CD4-positive, CD25-positive, alpha-beta regulatory T cell (primary cell): ENCODE measurements around the gene FXYD1. TPM values are rescaled to one million over a fixed set of nuclear protein-coding genes. Genes with fewer than 3 reads are reported as not detected.

Experiments used
- ATAC-seq, 2 donors: fragments of 150-1000 bp; cut with Tn5 transposase; one replicate each; pipeline ENCODE4 v1.10.0; 2021; ENCODE audit warnings: low read depth in 2 of 2, moderate number of reproducible peaks in 2 of 2, moderate library complexity in 1 of 2
- DNase-seq, 3 donors: peaks; one replicate each; pipeline versions ENCODE4 v3.0.0 to v3.0.0-alpha.2; 2012 to 2022; ENCODE audit warnings: mixed read lengths in 1 of 3
- H3K27ac ChIP-seq: one replicate; pipeline ENCODE4 v1.7.0; 2013; ENCODE audit warnings: mild to moderate bottlenecking, low read length; ENCODE audit not compliant: insufficient read depth, poor library complexity, severe bottlenecking
- H3K27me3 ChIP-seq: one replicate; pipeline ENCODE4 v1.7.0; 2013; ENCODE audit warnings: low read length; ENCODE audit not compliant: control insufficient read depth, insufficient read depth
- H3K36me3 ChIP-seq: one replicate; pipeline ENCODE4 v1.7.0; 2013; ENCODE audit warnings: mild to moderate bottlenecking, low read length, moderate library complexity; ENCODE audit not compliant: control insufficient read depth, insufficient read depth
- H3K4me1 ChIP-seq: 2 replicates; pipeline ENCODE4 v1.7.0; 2013; ENCODE audit warnings: mild to moderate bottlenecking, low read length; ENCODE audit not compliant: insufficient read depth, control insufficient read depth, poor library complexity, severe bottlenecking
- H3K4me3 ChIP-seq: one replicate; pipeline ENCODE4 v1.7.0; 2013; ENCODE audit warnings: low read depth, mild to moderate bottlenecking, low read length, moderate library complexity
- H3K9me3 ChIP-seq, 2 experiments: 1 replicate in 1 of 2; 2 replicates in 1 of 2; pipeline ENCODE4 v1.7.0; 2013; ENCODE audit warnings: low read length in 2 of 2, mild to moderate bottlenecking in 1 of 2, moderate library complexity in 1 of 2; ENCODE audit not compliant: control insufficient read depth in 2 of 2
- H3K27ac Mint-ChIP-seq, 3 donors: one replicate each; pipeline ENCODE4 v1.8.0; 2020 to 2022; ENCODE audit warnings: mild to moderate bottlenecking in 3 of 3, mixed read lengths in 3 of 3, moderate library complexity in 2 of 3
- H3K27me3 Mint-ChIP-seq: one replicate; pipeline ENCODE4 v1.8.0; 2022; ENCODE audit warnings: mild to moderate bottlenecking, mixed read lengths
- H3K36me3 Mint-ChIP-seq: one replicate; pipeline ENCODE4 v1.8.0; 2020; ENCODE audit warnings: mixed read lengths
- H3K4me1 Mint-ChIP-seq, 4 donors: one replicate each; pipeline ENCODE4 v1.8.0; 2020 to 2022; ENCODE audit warnings: mixed read lengths in 4 of 4, mild to moderate bottlenecking in 1 of 4
- H3K4me3 Mint-ChIP-seq, 4 donors: one replicate each; pipeline ENCODE4 v1.8.0; 2020 to 2022; ENCODE audit warnings: mild to moderate bottlenecking in 4 of 4, mixed read lengths in 4 of 4, moderate library complexity in 3 of 4
- H3K9me3 Mint-ChIP-seq, 7 donors: one replicate each; pipeline ENCODE4 v1.8.0; 2020 to 2022; ENCODE audit warnings: mixed read lengths in 7 of 7, mild to moderate bottlenecking in 3 of 7, moderate library complexity in 2 of 7
- polyA plus RNA-seq, 4 donors: library from polyadenylated mRNA; unstranded; fragments of 300-500 nt; fragmentation: Illumina TruSeq; gene quantifications; one replicate each; pipeline ENCODE4 v1.2.3, GENCODE V29; 2021
- total RNA-seq: library from RNA; stranded (reverse); gene quantifications from one replicate; pipeline ENCODE4 v1.2.3, GENCODE V29; 2022

The FXYD1 gene
- total and polyA plus RNA-seq, 5 donors from 2014 or later = 1.6 to 3.7 (median 2.6) TPM

DNA sequence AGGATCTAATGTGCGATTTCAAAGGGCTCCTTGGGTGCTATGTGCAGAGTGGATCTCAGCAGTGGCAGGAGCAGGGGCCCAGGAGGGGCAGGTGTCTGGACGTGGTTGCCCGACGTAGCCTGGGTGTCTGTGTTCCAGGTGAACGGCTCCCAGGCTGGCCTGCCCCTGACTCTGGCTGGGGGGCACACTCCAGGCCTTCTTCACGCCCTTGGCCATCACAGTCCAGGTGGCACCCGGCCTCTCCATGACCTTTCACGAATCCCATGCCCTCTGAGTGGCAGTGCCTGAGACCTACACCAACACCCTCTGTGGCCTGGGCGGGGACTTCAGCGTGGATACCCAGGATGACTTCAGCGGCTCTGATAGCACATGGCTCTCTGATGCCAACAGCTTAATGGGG, 34.3 kb upstream of the FXYD1 start:
- H3K4me1 Mint-ChIP-seq = no peaks in the 10 kb centered on the region
- H3K27ac Mint-ChIP-seq = no peak overlapping the region
- Histone ChIP-seq H3K36me3 (no peaks in the 10 kb centered on the region), H3K4me1 (no peaks in the 10 kb centered on the region), H3K4me3 (no peak overlapping the region), H3K27ac (no peak overlapping the region), H3K9me3 (no peaks in the 10 kb centered on the region), H3K27me3 (no peaks in the 10 kb centered on the region)
- H3K9me3 Mint-ChIP-seq = no peaks in the 10 kb centered on the region
- no peaks in the 10 kb centered on the region for H3K27me3 Mint-ChIP-seq
- H3K36me3 Mint-ChIP-seq = no peaks in the 10 kb centered on the region
- DNase-seq (no peak), ATAC-seq (no peak)
- H3K4me3 Mint-ChIP-seq = no peak overlapping the region

DNA sequence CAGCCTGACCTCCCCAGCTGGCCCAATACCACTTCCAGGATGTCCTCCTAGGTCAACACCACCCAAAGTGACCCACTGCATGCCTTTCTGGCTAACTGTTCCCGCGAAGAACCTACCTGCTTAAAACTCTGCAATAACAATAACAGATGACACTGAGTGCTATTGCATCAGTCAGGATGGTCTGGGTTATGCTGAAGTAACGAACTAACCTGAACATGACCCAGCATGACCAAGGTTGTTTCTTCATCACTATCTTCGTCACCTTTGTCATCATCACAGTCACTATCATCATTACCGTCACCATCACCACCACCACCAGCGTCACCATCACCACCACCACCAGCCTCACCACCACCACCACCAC, 33.6 kb upstream of the FXYD1 start:
- DNase-seq (no peak), ATAC-seq (no peak)
- H3K27me3 Mint-ChIP-seq = no peaks in the 10 kb centered on the region
- Histone ChIP-seq H3K4me1 (no peaks in the 10 kb centered on the region), H3K27ac (no peak overlapping the region), H3K36me3 (no peaks in the 10 kb centered on the region), H3K27me3 (no peaks in the 10 kb centered on the region), H3K4me3 (no peak overlapping the region), H3K9me3 (no peaks in the 10 kb centered on the region)
- no peaks in the 10 kb centered on the region for H3K36me3 Mint-ChIP-seq
- no peak overlapping the region for H3K4me3 Mint-ChIP-seq
- no peaks in the 10 kb centered on the region for H3K9me3 Mint-ChIP-seq
- H3K27ac Mint-ChIP-seq = no peak overlapping the region
- H3K4me1 Mint-ChIP-seq = no peaks in the 10 kb centered on the region

DNA sequence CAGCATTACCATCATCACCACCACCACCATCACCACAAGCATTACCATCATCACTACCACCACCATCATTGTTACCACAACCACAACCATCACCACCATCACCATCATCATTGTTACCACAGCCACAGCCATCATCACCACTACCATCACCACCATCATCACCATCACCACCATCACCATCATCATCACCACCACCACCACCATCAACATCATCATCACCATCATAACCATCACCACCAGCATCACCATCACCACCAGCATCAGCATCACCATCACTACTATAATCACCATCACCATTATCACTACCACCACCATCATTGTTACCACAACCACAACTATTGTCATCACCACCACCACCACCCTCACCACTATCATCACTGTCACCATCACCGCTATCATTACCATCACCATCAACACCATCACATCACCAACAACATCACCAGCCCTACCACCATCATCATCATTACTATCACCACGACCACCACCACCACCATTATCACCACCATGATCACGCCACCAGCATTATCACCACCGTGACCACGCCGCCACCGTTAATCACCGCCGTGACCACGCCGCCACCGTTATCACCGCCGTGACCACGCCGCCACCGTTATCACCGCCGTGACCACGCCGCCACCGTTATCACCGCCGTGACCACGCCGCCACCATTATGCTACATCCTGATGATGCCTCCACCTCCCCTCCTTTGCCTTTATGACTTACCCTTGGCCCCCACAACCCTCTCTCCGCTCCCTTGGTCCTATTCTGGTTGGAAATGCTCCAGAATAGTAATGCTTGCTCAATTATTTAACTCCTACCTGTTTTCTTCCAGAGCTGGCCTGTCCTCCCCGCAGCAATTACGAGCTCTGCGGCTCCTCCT, 33.0 kb upstream of the FXYD1 start:
- DNase-seq (no peak), ATAC-seq (no peak)
- Histone ChIP-seq H3K4me3 (no peak overlapping the region), H3K36me3 (no peaks in the 10 kb centered on the region), H3K27me3 (no peaks in the 10 kb centered on the region), H3K9me3 (no peaks in the 10 kb centered on the region), H3K4me1 (no peaks in the 10 kb centered on the region), H3K27ac (no peak overlapping the region)
- Mint-ChIP-seq H3K27ac (no peak overlapping the region), H3K4me1 (no peaks in the 10 kb centered on the region), H3K9me3 (no peaks in the 10 kb centered on the region), H3K36me3 (no peaks in the 10 kb centered on the region), H3K27me3 (no peaks in the 10 kb centered on the region), H3K4me3 (no peak overlapping the region)

DNA sequence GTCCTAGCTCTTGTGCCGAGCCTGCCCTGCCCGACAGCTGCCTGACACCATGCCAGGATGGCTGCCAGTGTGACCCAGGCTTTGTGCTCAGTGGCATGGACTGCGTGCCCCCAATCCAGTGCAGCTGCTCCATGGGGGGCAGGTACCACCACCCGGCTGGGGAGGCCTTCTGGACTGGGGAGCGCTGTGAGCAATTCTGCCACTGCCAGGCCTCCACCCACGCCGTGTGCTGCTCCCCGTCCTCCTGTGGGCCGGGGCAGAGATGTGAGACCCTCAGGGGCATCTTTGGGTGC, 32.4 kb upstream of the FXYD1 start:
- no peaks in the 10 kb centered on the region for H3K27me3 Mint-ChIP-seq
- DNase-seq (no peak), ATAC-seq (no peak)
- Histone ChIP-seq H3K4me1 (no peaks in the 10 kb centered on the region), H3K27ac (no peak overlapping the region), H3K9me3 (no peaks in the 10 kb centered on the region), H3K27me3 (no peaks in the 10 kb centered on the region), H3K36me3 (no peaks in the 10 kb centered on the region), H3K4me3 (no peak overlapping the region)
- no peak overlapping the region for H3K4me3 Mint-ChIP-seq
- H3K36me3 Mint-ChIP-seq = no peaks in the 10 kb centered on the region
- no peaks in the 10 kb centered on the region for H3K9me3 Mint-ChIP-seq
- H3K27ac Mint-ChIP-seq = no peak overlapping the region
- H3K4me1 Mint-ChIP-seq = no peaks in the 10 kb centered on the region

DNA sequence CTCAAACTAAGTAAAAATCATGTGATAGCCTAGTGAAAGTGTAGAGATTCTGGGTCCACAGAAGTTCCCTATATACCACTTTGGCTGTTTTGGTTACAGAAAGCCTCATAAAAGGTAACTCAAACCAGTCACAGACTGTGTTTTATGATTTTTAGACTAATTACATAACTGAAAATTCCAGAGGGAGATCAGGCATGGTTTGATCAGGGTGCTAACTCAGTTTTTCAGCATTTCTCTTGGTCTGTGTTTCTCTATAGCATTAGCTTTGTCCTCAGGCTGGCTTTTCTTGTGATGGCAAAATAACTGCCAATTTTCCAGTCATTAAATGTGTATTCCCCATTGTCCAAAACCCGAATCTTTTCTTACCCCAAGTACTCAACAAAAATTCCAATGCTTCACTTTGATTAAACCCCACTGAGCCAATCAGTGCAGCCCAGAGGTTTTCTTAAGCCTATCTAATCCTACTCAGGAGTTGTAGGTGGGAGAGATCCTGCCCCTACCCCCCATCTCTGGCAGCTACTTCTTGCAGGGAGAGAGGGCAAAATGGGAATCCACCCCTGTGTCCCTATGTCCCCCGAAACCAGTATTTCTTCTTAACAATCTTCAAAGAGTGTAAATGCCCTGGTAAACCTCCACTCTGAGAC, 31.6 kb upstream of the FXYD1 start:
- no peak for ATAC-seq
- no peaks in the 10 kb centered on the region for H3K9me3 Mint-ChIP-seq
- no peak overlapping the region for H3K27ac Mint-ChIP-seq

DNA sequence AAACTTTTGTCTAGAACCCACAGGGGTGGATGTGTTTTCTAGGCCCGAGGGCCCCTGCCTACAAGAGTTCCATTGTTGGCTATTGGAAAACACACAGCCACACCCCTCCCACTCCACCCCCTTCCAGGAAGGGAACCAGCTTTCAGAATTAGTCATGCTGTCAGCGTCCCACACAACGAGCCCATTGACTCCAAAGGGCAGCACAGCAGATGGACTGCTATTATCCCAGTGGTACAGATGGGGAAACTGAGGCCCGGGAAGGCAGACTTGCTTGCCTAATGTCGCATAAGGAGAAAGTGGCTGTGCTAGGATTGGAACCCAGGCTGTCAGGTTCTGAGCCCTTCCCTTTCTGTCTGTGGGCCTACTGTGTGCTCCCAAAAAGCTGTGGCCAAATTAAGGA, 31.1 kb upstream of the FXYD1 start:
- no peaks in the 10 kb centered on the region for H3K27me3 ChIP-seq
- DNase-seq = no peak

More for the DNA sequence above, 31.6 kb upstream of the FXYD1 start:
- Mint-ChIP-seq H3K4me1 (no peaks in the 10 kb centered on the region), H3K36me3 (no peaks in the 10 kb centered on the region), H3K27me3 (peaks cover 4% of the 10 kb centered on the region), H3K4me3 (no peak overlapping the region)
- no peaks in the 10 kb centered on the region for H3K27me3 ChIP-seq
- no peak for DNase-seq
- no peaks in the 10 kb centered on the region for H3K4me1 ChIP-seq
- H3K9me3 ChIP-seq = no peaks in the 10 kb centered on the region
- no peak overlapping the region for H3K27ac ChIP-seq
- no peak overlapping the region for H3K4me3 ChIP-seq
- H3K36me3 ChIP-seq = no peaks in the 10 kb centered on the region

DNA sequence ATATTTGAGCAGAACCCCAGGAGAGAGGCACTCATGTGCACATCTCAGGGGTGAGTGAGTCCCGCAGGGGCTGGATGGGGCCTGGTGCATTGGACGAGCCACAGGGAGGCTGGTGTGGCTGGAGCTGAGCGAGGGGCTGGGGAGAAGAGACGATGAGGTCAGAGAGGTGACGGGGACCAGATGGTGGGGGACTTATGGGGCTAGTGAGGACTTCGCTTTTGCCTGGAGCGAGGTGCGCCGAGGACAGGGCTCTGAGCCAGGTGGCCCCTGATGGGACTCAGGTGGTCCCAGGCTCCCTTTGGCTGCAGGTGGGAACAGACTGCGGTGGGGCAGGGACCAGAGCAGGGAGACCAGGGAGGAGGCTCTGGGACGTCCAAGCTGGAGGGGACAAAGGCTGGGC, 29.9 kb upstream of the FXYD1 start:
- Histone ChIP-seq H3K9me3 (no peaks in the 10 kb centered on the region), H3K36me3 (no peaks in the 10 kb centered on the region), H3K4me3 (no peak overlapping the region), H3K4me1 (no peaks in the 10 kb centered on the region), H3K27ac (no peak overlapping the region), H3K27me3 (no peaks in the 10 kb centered on the region)
- Mint-ChIP-seq H3K36me3 (no peaks in the 10 kb centered on the region), H3K4me3 (no peak overlapping the region), H3K9me3 (no peaks in the 10 kb centered on the region), H3K27me3 (peaks cover 5% of the 10 kb centered on the region), H3K27ac (peak overlapping the region in 1 of 3 donors; percentile 79), H3K4me1 (no peaks in the 10 kb centered on the region)
- DNase-seq (no peak), ATAC-seq (no peak)

More for the DNA sequence above, 31.1 kb upstream of the FXYD1 start:
- no peaks in the 10 kb centered on the region for H3K4me1 ChIP-seq
- no peaks in the 10 kb centered on the region for H3K36me3 ChIP-seq
- Mint-ChIP-seq H3K27ac (no peak overlapping the region), H3K4me3 (no peak overlapping the region), H3K9me3 (no peaks in the 10 kb centered on the region), H3K36me3 (no peaks in the 10 kb centered on the region), H3K4me1 (no peaks in the 10 kb centered on the region), H3K27me3 (peaks cover 5% of the 10 kb centered on the region)
- no peaks in the 10 kb centered on the region for H3K9me3 ChIP-seq
- H3K4me3 ChIP-seq = no peak overlapping the region
- no peak for ATAC-seq
- H3K27ac ChIP-seq = no peak overlapping the region
